NCI-H2196 treated with DMSO at 0.1 percent for 48 hours (cell line): Measurements from ENCODE around the gene PRLH.

Experiments
- DNase-seq: peaks from one replicate; lab custom pipeline; 2025; ENCODE audit not compliant: unreplicated experiment; lab: John Stamatoyannopoulos, UW

Gene PRLH

DNA sequence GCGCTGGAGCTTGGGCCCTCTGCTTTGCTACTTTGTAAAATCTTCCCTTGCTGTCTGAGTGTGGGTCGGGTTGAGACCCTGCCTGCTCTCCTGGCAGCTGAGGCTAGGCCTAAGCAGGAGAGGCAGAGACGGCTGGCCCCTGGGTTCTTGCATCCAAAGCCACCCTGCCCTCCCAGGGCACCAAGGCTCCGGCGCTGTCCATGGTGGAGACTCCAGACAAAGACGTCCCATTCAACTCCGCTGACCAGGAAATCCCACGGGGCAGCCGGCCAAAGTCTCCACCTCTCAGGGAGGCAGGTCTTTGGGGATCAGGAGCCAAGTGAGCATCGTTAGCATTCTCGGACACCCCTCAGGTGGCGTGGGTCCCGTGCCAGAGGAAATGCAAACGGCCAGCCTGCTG is 2.6 kb upstream of the PRLH start:
- no peak for DNase-seq

DNA sequence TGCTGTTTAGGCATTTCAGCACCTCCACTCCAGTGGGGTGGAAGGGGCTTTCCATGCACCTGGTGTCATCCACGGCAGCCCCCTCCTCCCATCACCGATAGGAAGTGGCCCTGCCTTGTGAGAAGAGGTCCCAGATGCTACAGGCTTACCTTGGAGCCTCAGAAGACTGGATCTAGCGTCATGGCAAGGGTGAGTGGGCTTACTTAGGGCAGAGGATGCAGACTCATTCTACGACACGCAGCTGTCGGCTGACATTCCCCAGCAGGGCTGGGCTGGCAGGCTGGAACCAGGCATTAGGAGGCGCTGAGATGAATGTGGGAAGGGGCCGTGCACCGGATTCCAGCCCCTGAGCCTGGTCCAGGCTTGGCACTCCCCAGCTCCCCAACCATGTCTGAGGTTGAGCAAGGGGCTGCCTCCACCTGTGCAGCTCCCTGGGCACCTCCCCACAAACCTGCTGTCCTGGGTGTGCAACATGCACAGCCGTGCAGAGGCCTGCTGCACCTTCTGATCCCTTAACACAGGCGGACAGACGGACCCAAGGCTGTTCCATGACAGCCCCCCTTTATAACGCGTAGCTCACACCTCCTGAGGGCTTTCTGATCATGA is 1.7 kb upstream of the PRLH start:
- DNase-seq, result no peak

DNA sequence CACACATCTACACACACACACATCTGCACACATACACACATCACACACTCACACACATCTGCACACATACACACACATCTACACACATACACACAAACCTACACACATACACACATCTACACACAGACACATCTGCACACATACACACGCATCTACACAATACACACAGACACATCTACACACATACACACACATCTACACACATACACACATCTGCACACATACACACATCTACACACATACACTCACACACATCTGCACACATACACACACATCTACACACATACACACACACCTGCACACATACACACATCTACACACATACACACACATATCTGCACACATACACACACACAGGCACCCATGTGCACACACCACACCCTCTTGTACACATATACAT is 400 bp upstream of the PRLH start:
- DNase-seq, result no peak

DNA sequence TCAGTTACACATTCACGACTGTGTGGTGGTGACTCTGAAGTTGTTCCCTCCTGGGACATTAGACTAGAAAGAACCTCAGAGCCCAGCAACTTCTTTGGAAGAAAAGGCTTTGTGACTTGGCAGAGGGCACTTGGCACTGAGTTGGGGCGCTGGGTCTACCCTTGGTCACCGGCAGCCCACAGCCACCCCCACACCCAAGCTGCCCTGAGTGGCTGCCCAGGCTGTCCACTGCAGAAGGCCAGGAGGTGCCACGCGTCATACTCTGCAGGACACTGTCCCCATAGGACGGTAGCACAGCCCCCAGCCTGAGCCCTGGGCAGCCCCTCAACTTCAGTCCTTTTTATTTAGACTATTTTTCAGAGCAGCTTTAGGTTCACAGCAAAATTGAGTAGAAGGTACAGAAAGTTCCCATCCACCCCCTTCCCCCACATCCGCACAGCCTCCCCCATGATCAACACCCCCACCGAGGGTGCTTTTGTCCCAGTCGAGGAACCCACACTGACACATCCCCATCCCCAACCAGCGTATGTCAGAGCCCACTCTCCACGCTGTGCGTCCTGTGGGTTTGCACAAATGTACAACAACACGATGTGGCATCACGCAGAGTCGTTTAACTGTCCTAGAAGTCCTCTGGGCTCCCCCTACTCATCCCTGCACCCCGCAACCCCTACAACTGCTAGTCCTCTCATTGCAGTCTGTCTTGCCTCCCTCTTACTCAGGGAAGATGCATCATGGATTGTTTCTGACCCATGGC is 1.1 kb downstream of the PRLH start:
- no peak for DNase-seq

DNA sequence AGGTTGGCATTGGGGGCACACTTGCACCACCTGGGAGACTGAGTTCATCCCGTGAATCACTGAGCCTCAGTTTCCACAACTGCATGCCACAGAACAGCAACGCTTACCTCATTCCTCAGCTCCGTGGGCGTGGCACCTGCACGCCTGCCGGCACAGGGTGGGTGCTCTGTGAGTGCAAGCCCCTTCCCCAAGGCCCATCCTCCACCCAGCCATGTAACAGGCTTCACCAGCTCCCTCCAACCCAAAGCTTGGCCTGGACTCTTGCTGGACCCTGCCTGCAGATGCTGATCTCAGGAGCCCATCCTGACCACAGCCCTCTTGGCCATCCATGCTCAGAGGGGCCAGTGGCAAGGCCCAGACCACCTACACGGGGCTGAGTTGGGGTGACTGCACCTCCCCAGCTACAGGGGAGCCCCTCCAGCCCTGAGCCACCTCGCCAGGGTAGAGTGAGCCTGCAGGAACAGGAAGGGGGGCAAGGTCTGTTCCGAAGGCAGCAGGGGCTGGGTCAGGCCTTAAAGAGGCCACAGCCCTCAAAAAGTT is 1.8 kb downstream of the PRLH start:
- DNase-seq, result no peak

DNA sequence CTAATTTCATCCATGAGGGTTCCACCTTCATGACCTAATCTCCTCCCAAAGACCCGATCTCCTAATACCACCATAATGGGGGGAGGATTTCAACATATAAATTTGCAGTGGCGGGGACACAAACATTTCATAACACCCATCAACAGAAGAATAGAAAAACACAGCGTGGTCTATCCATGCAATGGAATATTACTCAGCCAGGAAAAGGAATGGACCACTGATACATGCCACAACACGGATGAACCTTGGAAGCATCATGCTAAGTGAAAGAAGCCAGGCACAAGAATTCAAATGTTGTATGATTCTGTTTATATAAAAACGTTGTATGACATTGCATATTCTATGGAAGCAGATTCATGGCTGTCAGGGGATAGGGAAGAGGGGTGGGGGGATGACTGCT is 2.7 kb downstream of the PRLH start:
- DNase-seq, result no peak

DNA sequence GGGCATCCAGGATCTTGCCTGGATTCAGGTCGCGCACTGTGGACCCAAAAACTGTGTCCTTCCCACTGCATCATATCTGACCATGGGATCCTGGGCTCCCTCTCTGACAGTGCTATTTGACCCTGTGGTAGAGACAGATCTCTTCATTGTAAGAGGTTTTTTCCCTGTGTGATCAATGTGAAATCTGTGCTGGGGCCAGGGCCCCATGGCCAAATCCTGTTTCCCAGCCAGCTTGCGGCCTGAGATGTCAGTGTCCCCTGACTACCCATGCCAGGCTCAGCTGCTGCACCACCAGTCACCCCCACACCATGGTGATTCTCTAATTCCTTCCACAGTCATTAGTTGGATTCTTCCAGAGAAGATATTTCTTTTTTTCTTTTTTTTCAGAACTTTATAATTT is 3.5 kb downstream of the PRLH start:
- DNase-seq, result no peak

DNA sequence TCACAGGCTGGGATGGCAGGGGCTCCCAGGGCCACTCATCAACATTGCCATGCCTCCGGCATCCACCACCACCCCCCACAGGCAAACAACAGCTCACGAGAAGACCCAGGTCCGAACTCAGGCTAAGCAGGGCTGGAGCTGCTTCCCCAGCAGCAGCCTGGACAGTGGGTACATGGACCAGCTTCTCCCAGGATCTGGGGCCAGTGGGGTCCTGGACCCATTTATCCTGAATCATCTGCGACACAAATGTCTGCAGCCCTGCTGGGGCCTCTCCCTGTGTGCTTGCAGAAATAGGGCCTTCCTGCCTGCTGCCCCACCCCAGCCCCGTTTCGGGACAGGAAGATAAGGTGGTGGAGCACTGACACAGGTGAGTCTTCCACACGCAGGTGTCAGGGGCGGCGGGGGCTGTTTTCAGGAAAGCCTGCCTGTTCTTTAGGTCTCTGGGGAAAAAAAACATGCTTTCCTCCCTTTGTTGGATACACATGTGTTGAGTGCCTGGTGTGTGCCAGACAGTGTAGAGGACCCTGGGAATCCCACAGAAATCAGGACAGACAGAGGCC is 4.5 kb downstream of the PRLH start:
- no peak for DNase-seq

DNA sequence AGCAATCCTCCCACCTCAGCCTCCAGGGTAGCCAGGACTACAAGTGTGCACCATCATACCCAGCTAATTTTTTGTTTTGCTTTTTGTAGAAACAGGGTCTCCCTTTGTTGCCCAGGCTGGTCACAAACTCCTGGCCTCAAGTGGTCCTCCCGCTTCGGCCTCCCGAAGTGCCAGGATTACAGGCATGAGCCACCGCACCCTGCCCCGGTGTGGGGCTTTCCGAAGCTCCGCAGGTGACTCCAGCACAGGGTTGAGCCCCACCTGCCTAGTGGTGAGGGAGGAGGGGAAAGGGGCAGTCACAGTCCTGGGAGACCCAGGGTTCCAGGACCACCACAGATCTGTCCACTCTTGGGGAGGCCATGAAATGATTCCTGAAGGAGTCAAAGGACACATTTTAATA is 5.2 kb downstream of the PRLH start:
- DNase-seq, result no peak

DNA sequence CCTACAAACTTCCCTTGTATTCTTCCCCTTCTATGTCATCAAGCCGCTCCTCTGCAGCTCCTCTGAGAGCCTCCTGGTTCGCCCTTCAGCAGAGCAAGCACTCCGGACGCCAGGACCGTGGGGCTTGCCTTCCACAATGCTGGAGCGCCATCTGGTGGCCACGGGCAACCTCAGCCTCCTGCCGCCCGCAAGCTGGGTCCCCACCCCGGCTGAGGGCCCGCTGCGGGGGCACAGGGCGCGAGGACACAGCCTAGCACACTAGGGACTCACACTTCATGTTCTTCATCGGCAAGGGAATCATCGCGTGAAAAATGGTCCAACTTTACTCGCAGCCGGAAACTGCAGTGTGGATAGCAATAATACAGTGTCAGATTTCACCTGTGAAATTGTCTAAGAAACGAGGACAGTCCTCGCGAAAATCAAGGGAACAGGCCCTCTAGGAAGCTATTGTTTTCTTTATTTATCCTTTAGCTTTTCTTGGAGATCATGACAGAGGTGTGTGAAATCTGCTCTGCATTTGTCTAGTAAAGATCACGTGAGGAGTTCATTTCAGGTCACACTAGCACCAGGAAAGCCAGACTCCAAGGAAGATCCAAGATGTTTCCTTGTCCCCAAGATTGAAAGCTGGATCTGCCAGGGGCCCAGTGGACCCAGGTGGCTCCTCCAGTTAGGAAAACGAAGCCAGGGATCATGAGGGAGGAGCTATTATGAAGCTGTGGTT is 5.8 kb downstream of the PRLH start:
- DNase-seq, result peak; percentile 85

DNA sequence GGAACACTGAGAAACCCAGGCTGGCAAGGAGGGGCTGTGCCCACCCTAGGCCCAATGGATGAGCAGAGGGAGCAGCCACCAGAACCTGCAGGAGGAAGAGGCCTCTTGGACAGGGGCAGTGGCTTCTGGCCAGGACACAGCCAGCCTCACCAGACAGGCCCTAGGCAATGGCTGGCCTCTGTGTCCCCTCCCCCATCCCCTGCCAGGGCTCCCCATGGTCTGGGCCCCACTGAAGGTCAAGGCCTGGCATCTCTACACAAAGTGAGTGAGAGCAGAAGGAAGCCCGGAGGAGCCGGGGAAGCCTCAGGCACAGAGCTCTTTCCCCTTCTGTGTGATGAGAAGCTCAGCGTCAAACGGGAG is 6.3 kb downstream of the PRLH start:
- no peak for DNase-seq

DNA sequence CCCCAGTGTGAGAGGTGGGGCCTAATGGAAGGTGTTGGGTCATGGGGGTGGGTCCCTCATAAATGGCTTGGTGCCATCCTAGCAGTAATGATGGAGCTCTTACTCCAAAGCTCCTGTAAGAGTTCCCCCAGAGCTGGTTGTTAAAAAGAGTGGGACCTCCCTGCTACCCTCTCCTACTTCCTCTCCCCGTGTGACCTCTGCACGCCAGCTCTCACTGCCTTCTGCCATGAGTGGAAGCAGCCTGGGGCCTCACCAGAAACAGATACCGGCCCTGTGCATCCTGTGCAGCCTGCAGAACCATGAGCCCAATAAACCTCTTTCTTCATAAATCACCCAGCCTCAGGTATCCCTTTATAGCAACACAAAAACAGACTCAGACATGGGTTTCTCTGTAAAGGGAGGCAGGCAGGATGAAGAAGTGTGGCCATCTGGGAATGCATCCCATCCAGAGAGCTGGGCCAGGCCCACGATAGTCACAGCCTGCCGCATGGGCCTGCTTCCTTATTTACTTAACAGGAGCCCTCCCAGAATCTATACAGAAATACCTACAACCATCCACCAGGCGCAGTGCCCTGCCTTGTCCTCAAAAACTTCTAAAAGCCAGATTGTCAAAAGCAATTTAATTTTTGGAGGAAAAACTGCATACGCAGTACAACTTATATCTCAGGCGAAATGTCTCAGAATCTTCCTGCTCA is 7.5 kb downstream of the PRLH start:
- no peak for DNase-seq

DNA sequence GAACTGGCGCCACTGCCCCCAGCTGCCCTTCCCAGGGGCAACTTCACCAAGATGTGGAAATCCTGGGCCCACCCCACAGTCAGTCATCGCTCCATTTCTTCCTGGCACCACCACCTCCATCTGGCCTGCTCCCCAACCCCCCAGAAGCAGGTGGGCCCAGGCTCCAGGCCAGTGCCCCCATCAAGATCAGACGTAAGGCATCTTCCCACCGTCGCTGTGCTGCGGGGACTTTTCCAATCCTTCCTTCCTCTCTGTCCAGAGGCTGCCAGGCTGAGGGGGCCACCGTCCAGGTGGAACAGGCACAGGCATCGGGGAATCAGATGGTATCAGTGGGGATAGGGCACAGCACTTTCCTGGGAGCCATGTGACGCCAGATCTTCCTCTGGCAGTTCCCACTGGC is 8.1 kb downstream of the PRLH start:
- no peak for DNase-seq

DNA sequence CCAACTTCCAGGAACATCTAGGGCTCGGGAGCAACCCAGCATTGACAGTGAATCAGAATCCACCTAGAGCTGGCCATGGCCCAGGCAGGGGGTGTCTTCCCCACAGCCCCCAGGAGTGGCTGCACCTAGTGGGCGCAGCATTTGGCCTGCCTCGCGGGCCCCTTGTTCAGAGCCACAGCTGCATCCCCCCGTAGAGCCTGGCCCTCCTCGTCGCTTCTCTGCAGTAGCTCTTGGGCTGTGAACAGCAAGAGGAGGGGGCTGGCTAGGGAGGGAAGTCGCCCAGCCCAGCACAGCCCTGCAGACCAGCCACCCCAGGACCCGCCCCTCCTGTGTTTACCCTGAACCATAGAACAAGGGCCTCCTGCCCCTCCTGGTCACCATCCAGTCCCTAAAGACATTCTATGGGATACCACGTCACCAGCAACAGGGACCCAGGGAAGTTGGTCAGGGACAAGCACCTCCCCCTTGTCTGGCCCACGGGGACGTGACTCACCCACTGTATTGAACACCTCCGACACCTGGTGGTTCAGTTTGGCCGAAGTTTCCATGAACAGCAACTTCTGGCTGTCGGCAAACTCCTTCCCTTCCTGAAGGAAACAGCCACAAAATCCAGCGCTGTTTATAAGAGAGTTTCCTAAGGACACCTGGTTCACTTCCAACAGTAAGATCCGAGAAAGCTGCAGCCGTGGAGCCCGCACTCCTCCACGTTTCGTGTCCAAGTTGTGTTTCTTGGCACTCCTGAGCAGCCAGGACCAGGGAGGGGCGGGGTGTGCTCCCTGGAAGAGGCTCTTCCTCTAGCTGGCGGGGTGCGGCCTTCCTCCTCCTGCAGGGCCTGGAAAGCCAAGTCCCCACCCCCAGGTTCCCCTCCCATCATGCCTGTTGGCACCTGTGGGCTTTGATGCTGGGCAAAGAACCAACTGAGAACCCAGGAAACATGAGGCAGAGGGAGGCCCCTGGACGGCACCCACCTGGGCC is 8.8 kb downstream of the PRLH start:
- no peak for DNase-seq

DNA sequence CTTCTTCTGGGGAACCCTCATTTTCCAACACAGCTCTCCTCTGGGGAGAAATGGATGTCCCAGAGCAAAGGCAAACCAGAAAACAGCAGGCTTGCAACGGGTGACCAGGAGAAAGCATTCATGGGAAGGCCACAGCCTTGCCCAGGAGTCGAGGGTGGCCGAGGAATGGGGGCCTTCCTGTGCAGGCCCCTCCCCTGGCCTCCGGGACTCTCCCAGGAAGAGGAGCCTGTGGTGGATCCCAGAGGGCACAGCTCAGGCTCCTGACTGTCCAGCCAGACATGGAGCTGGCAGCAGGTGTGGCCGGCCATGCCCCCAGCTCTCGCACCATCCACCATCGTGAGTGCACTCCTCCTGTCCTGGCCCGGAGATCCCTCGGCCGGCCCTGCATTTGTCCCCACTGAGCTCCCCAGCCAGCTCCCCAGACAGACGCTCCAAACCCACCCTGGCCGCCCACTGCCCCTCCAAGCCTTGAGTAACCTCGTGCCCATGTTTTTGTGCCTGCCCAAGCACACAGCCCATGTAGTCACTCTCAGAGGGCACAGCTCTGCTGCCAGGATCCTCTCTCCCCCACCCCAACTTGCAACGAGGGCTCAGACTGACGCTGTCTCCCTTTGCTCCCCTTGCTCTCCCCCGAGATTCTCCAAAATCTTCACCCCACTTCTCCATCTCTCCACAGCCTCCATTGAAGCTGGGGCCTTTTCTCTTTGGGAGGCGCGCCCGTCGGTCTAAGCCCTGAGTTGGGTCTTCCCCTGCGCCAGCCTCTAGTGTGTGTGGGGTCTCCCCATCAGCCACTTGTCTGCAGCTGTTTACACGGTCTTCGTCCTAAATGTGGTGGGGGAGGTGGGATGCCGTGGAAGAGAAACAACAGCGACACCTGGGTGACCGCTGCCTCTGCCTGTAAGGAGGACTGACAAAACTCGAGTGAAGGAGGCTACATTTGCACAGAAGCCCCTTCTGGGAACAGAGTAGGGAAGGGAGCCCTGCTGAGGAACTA is 9.8 kb downstream of the PRLH start:
- DNase-seq, result no peak

DNA sequence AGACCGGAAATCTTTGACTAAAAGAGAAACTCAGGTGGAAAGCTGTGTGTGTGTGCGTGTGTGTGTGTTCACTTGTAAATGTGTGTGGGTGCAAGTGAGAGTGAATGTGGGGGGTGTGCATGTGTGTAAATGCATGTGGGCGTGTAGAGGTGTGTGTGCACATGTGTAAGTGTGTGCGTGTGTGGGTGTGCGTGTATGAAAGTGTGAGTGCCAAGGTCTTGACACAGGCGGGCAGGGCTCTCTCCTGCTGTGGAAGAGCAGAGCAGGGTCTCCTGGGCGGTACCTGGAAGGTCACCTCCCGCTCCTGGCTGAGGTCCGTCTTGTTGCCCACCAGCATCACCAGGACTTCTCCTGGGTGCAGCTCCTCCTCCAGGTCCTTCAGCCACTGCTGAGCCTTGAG is 10.6 kb downstream of the PRLH start:
- DNase-seq, result no peak

DNA sequence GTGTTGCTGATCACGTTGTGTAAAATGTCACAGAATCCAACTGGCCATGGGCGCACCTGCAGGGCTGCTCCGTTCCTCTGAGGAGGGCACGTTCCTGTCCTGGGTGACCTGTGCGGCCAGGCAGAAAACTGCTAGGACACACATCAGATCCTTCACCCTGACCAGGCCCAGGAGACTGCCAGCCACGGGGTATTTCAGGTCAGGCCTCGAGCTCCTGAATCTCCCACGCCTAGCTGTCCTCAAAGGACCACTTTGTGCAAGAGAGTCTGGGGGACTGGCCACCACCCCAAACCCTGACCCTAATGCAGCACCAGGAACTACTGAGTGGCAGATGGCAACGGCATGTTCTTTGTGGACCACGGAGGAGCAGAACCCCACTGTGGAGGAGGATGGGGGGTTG is 11.1 kb downstream of the PRLH start:
- no peak for DNase-seq

DNA sequence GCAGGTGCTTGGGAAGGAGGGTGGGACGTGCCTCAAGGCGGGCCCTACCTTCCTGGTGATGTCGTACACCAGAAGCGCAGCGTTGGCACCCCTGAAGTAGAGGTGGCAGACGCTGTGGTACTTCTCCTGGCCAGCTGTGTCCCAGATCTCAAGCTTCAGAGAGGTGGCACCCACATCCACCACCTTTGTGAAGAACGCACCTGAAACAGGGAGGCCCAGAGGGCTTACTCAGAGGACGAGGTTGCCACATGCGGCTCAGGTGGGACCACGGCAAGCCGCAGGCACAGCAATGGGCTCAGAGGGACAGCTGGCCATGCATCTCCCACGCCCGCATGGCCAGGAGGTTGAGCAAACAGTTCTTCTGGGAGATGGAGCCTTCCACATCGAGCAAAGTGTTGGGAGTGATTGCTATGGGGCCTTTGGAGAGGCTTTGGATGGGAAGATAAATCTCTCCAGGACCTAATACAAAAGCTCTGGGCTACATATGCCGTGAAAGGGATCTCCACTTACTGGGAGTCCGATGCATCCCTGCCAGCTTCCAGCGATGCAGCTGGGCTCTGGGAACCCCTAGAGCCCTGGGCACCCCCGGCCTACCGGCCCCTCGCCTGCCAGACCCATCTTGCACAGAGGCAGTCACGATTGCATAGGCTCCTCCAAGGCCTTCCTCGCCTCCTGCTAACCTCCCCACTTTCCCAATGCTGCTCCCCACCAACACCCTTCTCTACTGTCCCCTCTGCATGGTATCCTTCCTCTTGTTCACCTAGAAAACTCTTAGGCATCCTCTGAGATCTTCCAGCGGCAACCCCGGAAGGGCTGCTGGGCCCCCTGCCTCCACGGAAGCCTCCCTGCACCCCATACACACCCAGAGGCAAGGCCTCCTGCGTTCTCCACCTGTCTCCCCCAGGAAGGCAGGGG is 11.8 kb downstream of the PRLH start:
- DNase-seq, result no peak
